ENCODE results near the gene TSPAN12. TPM values are rescaled to one million over a fixed set of nuclear protein-coding genes. Genes with fewer than 3 reads are reported as not detected.
"Not testable (repeated sequence)": the region's sequence is repeated elsewhere in the genome, so short reads cannot be mapped to it uniquely, and the experiment has no call there.

Gene TSPAN12
- total RNA-seq (2014; rRNA removed; shearing (Covaris generic); ENCODE audit: low replicate concordance): 45.3 and 46.5 TPM in 2 replicates

DNA sequence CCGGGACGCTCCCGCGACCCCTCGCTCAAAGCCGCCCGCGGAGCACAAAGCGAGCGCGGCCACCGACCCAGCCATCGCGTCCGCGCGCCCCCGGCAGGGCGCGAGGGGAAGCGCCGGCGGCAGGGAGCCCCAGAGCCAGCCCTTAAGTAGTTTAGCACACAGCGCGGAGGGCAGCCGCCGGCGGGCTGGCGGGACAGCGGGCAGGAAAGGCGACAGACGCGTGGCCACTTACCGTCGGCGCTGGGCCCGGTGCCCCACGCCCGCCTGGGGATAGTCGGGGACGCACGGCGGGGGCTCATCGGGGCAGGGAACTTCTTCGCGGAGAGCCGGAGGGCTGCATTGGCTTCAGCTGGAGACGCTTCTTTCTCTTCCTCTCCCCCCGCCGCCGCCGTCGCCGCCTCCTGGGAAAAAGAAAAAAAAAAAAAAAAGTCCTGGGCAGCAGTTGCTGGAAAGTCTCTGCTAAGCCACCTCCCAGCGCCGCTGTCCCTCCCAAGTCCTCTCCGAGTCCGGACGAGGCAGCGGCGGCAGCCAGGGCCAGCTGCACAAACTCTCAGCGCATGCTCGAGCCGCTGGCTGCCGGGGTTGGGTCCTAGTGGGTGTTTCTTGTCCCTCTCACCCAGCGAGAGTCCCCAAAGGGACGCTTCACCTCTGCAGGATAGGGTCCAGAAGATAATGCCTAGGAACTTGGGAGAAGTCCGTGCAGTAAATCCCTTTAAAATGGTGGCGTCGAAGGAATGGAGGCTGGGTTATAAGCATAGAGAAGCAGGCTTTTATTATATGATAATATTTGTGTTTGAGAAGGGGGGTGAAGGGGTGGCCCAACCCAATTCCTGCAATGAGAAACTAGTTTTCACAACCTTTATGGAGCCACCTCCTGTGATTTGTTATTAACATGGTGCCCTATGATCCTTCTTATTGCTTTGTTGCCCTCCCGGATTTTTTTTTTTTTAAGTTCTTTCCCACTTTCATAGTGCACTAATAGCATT is at the start of gene TSPAN12:
Gene TSPAN12, minus strand, starts transcription at position 557 of the 986 bp plus-strand sequence. CDS start 1,381 bp downstream, outside the sequence.
- in situ Hi-C loops (cut with HindIII; ENCODE audit: low pct_unique_long_range_greater_than_20kb, low sequenced_read_pairs): no loop called here
- peak; percentile 96 for DNase-seq (ENCODE audit: low read depth)

- DNase-seq (ENCODE audit: low read depth): no peak
- in situ Hi-C loops (cut with HindIII; ENCODE audit: low pct_unique_long_range_greater_than_20kb, low sequenced_read_pairs): no loop called here
Measured at GRCh38 chr7:120898715-120899499, 41.0 kb upstream of the TSPAN12 start.

GRCh38 chr7:120895253-120895652 is 37.3 kb upstream of the TSPAN12 start:
- in situ Hi-C loops (cut with HindIII; ENCODE audit: low pct_unique_long_range_greater_than_20kb, low sequenced_read_pairs); DNase-seq (ENCODE audit: low read depth): not testable (repeated sequence)

- in situ Hi-C loops (cut with HindIII; ENCODE audit: low pct_unique_long_range_greater_than_20kb, low sequenced_read_pairs); DNase-seq (ENCODE audit: low read depth): not testable (repeated sequence)
Measured at GRCh38 chr7:120885602-120886001, 27.7 kb upstream of the TSPAN12 start.

DNA sequence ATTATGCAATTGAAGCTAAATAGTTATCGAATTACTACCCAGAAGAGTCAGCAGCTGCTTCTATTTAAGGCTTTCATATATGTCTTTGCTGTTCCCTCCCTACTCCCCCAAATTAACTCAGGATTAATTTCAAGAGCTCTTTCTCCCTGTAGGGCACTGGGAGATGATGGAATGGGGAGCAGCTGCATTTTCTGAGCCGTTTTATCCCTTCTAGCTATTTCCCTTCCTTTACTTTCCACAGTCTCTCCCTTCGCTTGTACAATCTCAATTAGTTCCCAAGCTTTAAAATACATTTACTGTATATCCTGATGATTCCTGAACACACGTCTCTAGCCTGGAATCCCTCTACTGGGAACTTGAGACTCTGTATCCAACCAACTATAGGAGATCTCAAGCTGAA is 19.8 kb upstream of the TSPAN12 start:
- DNase-seq (ENCODE audit: low read depth): no peak
- in situ Hi-C loops (cut with HindIII; ENCODE audit: low pct_unique_long_range_greater_than_20kb, low sequenced_read_pairs): no loop called here

DNA sequence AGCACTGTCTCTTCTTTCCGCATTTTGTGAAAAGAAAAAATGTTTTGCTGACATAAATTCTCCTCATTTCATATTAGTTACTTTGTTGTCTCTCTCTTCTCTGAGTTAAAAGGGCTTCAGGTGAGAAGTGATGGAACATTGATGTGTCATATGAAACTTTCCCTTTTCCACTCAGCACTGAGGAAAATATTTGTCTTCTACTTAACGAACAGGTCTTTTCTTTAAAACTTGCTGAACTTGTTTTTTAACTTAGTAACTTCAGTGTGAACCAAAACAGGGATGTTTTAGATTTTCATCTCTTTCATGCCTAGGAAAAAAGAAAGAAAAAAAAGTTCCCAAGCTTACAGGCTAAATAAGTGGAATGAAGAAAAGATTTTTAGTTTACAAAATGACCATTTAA is 19.0 kb upstream of the TSPAN12 start:
- no peak for DNase-seq (ENCODE audit: low read depth)
- in situ Hi-C loops (cut with HindIII; ENCODE audit: low pct_unique_long_range_greater_than_20kb, low sequenced_read_pairs): no loop called here

- in situ Hi-C loops (cut with HindIII; ENCODE audit: low pct_unique_long_range_greater_than_20kb, low sequenced_read_pairs): no loop called here
- no peak for DNase-seq (ENCODE audit: low read depth)
Measured at GRCh38 chr7:120874722-120875121, 16.8 kb upstream of the TSPAN12 start.

- DNase-seq (ENCODE audit: low read depth): no peak
- in situ Hi-C loops (cut with HindIII; ENCODE audit: low pct_unique_long_range_greater_than_20kb, low sequenced_read_pairs): no loop called here
Measured at GRCh38 chr7:120874016-120874415, 16.1 kb upstream of the TSPAN12 start.

- in situ Hi-C loops (cut with HindIII; ENCODE audit: low pct_unique_long_range_greater_than_20kb, low sequenced_read_pairs): no loop called here
- no peak for DNase-seq (ENCODE audit: low read depth)
Measured at GRCh38 chr7:120873401-120873800, 15.5 kb upstream of the TSPAN12 start.

- in situ Hi-C loops (cut with HindIII; ENCODE audit: low pct_unique_long_range_greater_than_20kb, low sequenced_read_pairs): no loop called here
- no peak for DNase-seq (ENCODE audit: low read depth)
Measured at GRCh38 chr7:120869700-120870099, 11.8 kb upstream of the TSPAN12 start.

GRCh38 chr7:120867932-120868331 is 10.0 kb upstream of the TSPAN12 start:
- in situ Hi-C loops (cut with HindIII; ENCODE audit: low pct_unique_long_range_greater_than_20kb, low sequenced_read_pairs): no loop called here
- no peak for DNase-seq (ENCODE audit: low read depth)

GRCh38 chr7:120865191-120865981 is 7.4 kb upstream of the TSPAN12 start:
- in situ Hi-C loops (cut with HindIII; ENCODE audit: low pct_unique_long_range_greater_than_20kb, low sequenced_read_pairs): no loop called here
- DNase-seq (ENCODE audit: low read depth): no peak

DNA sequence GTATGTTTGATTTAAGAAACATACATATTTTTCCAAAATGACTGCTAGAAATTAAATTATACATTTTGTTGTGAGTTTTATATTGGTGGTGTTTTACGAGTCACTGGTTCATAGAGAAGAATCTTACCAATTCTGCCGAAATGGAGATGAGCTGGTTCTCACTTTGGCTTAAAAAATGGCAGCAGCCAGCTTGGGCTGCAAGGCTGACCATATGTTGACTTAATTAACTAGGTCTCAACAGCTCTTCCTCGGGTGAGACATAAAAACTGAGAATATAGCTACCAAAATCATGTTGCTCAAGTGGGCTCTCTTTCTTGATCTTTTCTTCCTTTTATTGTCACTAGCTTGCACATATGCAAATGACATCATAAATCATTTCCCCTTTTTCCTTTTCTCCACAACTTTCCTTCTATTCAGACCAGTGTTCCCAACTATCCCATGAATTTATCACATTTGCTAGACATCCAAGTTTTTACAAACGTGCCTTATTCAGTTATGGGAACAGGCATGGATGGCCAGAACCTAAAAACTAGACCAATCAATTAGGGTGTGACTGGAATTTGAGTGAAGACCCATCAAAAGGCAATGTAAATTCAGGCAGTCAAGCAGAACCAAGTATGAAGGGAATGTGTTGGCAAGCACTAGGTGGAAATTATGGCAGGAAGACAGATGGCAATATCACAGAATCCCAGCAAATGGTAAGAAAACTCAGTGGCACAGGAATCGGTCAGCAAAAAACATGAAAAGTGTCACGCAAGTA is 6.4 kb upstream of the TSPAN12 start:
- in situ Hi-C loops (cut with HindIII; ENCODE audit: low pct_unique_long_range_greater_than_20kb, low sequenced_read_pairs): no loop called here
- peak; percentile 65 for DNase-seq (ENCODE audit: low read depth)

DNA sequence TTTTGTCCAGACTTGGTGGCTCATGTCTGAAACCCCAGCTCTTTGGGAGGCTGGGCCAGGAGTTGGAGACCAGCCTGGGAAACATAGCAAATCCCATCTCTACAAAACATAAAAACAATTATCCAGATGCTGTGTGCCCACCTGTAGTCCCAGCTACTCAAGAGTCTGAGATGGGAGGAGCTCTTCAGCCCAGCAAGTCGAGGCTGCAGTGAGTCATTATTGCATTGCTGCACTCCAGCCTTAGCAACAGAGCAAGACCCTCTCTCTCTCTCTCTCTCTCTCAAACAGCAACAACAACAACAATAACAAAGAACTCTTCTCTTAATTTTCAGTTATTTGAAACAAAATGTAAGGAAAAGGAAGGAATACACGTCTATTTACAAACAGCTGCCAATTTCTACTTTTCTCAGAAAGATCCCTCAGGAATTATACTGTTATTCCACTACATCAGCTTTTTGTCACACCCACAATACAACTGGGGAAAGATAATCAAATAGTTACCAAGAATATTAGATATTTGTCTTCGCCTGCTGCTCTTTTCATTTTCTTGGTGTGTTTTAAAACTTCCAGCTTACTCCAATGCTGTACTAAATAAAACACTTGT is 5.1 kb upstream of the TSPAN12 start:
- in situ Hi-C loops (cut with HindIII; ENCODE audit: low pct_unique_long_range_greater_than_20kb, low sequenced_read_pairs): no loop called here
- DNase-seq (ENCODE audit: low read depth): no peak

DNA sequence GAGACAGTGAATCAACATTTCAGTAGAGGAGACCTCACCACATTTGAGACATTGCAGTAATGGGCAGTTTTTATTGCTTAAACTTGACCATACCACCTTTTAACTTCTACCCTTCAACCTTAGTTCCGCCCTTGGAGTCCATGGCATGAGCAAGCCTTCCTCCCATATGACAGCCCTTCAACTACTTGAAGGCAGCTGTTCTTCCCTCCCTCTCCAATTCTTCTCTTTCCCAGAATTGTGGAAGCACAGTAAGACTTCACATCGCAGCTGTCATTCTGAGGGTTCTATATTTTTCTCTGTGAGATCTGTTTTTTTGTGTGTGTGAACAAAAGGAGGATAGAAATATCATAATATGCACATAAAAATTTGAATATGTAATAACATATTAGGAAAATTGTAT is 2.2 kb upstream of the TSPAN12 start:
- no peak for DNase-seq (ENCODE audit: low read depth)
- in situ Hi-C loops (cut with HindIII; ENCODE audit: low pct_unique_long_range_greater_than_20kb, low sequenced_read_pairs): no loop called here

GRCh38 chr7:120859459-120859858 is 1.5 kb upstream of the TSPAN12 start:
- DNase-seq (ENCODE audit: low read depth): no peak
- in situ Hi-C loops (cut with HindIII; ENCODE audit: low pct_unique_long_range_greater_than_20kb, low sequenced_read_pairs): no loop called here

- peak; percentile 64 for DNase-seq (ENCODE audit: low read depth)
- in situ Hi-C loops (cut with HindIII; ENCODE audit: low pct_unique_long_range_greater_than_20kb, low sequenced_read_pairs): no loop called here
Measured at GRCh38 chr7:120856621-120857352, 1.2 kb downstream of the TSPAN12 start.
